Fibroblast of skin of left biceps (primary cell): ENCODE measurements around the gene RBM43.
"Not testable (repeated sequence)": the region's sequence is repeated elsewhere in the genome, so short reads cannot be mapped to it uniquely, and the experiment has no call there.

ENCODE experiments used
- DNase-seq, 2 experiments: peaks; one replicate each; pipeline ENCODE4 v3.0.0-alpha.2; 2013; ENCODE audit warnings: low read depth in 2 of 2

Gene RBM43

GRCh38 chr2:151268085-151268484 is 6.4 kb upstream of the RBM43 start:
- no peak for DNase-seq

GRCh38 chr2:151267537-151267936 is 5.9 kb upstream of the RBM43 start:
- no peak for DNase-seq

GRCh38 chr2:151265991-151266390 is 4.3 kb upstream of the RBM43 start:
- DNase-seq, result no peak

- no peak for DNase-seq
Measured at GRCh38 chr2:151264157-151264825, 2.6 kb upstream of the RBM43 start.

DNA sequence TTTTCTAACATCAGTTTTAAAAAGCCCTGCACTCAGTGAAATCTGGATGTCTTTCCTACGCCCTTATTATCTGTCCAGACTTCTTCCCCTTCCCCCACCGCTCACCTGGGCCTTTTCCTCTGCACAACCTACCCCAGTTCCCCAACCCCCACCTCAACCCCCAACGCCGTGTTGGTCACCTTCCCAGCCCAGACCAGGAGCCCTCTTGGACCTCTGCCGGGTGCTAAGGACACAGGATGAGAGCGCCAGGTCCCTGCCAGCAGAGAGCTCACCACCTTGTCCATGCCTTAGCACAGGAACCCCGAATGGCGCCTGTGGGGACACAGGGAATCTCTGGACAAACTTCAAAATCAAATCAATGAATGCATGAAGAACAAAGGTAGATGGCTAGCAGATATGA is 966 bp upstream of the RBM43 start:
- no peak for DNase-seq

- no peak for DNase-seq
Measured at GRCh38 chr2:151261977-151262291, 271 bp upstream of the RBM43 start.

- DNase-seq, result no peak
Measured at GRCh38 chr2:151260573-151261230, 961 bp downstream of the RBM43 start.

- peak; percentile 68 to 71 for DNase-seq
Measured at GRCh38 chr2:151258121-151258520, 3.5 kb downstream of the RBM43 start.

DNA sequence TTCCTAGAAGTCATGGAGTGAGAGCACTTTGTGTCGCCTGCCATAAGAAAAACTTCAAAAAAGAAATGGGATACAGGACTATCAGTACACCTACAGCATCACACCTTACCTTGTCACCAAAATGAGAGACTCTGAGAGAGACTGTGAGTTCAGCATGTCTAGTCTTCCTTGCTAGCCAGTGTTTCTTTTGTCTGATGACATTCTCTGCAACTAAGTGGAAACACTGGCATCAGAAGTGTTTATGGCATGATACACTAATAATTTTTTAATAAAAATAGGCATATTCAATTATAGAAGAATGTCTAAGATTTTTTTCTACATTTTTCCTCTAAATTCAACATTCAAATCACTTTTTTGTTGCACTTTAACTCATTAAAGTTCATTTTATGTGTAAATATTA is 9.0 kb downstream of the RBM43 start:
- DNase-seq, result no peak

- DNase-seq, result peak; percentile 85 to 88
Measured at GRCh38 chr2:151251012-151251411, 10.7 kb downstream of the RBM43 start.

DNA sequence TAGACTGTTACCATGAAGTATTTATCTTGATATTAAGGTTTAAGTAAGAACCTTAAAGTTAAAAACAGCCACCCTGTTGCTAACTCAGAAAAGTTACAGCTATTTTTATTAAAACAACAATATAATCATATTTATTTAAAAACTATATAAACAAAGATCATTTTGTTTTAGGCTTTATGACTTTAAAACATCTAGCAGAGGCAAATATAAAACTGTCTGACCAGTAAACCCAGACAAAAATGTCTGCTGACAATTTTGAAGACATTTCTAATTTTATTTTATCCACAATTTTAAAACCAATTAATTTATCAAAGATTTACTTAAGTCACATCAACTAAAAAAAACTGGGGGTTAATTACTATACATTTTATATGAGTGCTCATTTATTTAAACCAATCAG is 14.2 kb downstream of the RBM43 start:
- DNase-seq, result no peak

DNA sequence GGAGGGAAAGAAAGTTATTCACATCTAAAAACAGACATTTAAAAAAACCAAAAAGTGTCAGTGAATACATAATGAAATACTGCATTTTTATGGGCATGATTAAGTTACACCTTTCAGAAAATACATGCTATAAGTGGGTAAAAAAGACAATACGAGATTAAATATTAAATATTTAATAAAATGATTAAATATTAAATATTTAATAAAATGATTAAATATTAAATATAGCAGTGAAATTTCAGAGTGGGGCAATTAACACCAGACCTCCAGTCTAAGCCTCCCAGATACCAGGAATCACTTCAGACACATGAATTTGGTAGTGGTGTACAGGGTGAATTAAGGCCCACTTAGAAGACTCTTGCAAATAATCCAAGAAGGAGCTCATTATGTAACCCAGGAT is 15.5 kb downstream of the RBM43 start:
- no peak for DNase-seq

DNA sequence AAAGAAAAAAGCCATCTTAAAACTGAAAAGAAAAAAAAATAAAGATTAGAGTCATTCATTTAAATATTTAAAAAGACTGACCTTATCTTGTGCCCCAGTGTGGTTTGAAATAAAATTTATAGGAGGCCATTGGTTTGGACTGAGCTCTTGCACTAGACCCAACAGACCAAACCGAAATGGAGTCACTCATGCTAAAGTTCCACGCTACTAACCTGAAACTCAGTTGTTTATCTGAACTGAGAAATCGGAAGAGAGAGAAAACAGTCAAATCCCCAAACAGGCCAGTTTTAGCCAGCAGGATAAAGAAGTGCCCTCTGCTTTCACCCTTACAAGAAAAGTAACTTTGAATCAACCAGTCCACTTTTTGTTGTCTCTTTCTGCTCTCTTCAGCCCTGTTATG is 18.2 kb downstream of the RBM43 start:
- DNase-seq, result no peak

DNA sequence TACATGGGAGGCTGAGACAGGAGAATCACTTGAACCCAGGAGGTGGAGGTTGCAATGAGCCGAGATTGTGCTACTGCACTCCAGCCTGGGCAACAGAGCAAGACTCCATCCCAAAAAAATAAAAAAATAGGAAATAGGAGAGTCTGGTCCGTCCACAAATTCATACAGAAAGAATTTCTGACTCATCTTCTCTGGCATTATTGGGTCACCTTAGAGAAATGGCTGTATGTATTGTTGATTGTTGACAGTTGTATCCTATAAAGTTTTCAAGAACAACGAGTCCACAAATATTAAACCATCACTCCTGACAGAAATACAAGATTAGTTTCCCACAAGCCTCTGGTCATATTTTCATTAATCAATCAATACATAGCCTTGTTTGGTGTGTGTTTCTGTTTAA is 20.4 kb downstream of the RBM43 start:
- no peak for DNase-seq

DNA sequence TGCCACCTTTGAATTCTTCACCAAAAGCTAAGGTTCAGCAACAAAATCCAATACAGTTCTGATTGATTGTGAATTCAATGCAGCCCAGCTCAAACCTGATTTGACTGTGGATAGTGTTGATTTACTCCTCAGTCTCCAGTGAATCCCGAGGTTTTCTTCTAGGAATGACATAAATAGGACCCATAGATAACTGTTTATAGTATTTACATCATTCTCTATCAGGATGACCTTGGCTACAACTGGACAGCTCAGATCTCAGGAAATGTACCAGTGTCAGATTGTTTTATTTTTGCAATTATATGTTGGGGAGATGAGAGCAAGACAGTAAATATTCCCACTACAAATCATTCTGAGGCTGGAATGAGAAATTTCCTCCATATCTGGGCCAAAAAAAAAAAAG is 21.2 kb downstream of the RBM43 start:
- no peak for DNase-seq

DNA sequence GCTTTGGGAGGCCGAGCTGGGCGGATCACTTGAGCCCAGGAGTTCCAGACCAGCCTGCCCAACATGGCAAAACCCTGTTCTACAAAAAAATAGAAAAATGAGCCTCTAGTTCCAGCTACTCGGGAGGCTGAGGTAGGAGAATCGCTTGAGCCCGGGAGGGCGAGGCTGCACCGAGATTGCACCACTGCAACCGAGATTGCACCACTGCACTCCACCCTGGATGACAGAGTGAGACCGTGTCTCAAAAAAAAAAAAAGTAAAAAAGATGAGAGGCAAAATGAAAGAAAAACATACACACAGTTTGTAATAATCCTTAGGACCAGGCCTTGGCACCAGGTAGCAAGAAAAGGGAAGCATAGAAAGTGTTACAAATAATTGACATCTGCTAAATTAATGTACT is 22.0 kb downstream of the RBM43 start:
- no peak for DNase-seq

DNA sequence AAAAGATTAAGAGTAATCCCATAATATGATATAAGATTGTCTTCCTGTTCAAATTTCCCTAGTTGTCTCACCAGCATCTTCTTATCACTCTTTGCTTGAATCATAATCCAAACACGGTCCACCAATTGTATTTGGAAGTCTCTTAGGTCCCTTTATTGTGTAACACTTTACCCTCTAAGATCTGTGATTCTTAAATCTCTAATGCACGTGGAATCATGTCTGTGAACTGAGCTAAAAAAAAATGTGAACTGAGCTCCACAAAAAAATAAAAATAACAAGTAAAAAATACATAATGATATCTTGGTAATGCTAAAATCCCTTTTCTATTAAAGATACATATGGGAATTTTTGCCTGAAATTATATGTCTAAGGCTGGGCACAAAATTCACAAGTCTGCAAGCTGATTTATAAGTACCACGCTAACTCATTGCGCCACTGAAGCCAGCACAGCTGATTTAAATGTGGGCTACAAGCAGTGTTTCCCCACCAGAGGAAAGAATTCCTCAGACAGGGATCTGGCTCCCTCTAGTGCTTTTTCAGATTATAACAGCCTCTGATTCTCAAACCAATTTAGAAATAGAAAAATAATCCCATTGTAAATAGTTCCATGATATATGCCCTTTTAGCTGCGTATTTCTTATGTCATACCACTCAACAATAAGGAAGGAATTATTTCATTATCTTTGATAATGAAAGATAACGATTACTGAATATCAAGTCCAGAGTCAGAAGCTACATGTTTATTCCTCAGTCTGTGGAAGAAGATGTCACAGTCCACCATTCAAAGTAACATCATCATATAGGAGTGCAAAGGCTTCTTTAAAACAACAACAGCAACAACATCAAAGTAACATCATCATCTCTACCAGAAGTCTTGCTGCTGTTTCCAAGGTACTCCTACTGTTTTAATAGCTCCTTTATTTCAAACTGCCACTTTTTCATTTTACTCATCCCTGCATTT is 22.9 kb downstream of the RBM43 start:
- DNase-seq, result peak; percentile 54 to 61

DNA sequence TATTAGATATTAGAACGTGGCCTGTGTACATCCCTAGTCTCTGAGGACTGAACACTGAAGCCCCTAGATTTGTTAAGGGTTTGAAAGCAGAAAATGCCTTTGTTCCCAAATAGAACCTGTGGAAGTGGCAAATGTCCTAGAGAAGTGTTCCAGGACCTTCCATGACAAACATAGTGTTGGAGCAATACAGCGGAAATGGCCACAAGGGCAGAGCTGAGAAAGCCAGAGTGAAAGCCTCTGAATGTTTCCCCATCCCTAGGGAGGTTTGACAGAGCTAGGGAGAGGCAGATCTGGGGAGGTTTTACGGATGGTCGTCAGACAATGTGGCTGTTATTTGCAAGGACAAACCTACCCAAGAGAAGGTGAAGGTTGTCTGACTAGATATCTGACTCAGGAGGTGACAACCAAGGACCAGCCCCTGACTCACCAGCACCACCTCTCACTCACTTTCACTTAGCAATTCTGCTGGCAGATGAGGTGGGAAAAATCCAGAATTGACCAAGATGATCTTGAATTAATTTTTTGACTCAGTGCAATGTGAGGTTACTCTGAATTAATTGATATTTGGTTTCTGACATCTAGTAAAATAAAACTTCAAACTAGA is 24.1 kb downstream of the RBM43 start:
- DNase-seq, result no peak

- not testable (repeated sequence) for DNase-seq
Measured at GRCh38 chr2:151233760-151234159, 27.9 kb downstream of the RBM43 start.

DNA sequence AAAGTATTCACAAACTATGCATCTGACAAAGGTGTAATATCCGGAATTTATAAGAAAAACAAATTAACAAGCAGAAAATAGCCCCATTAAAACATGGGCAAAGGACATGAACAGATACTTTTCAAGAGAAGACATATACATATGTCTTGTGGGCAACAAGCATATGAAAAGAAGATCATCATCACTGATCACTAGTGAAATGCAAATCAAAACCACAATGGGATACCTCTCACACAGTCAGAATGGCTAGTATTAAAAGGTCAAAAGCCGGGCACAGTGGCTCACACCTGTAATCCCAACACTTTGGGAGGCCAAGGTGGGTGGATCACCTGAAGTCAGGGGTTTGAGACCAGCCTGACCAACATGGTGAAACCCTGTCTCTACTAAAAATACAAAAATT is 28.4 kb downstream of the RBM43 start:
- not testable (repeated sequence) for DNase-seq

DNA sequence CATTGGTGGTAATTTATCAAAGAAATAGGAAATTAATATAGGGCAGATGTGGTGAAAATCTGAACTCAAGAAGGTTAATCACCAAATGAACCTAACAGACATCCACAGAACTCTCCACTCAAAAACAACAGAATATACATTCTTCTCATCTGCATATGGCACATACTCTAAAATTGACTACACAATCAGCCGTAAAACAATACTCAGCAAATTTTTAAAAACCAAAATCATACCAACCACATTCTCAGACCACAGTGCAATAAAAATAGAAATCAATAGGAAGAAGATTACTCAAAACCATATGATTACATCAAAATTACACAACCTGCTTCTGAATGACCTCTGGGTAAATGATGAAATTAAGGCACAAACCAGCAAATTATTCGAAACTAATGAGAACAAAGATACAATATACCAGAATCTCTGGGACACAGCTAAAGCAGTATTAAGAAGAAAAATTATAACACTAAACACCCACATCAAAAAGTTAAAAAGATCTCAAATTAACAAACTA is 31.0 kb downstream of the RBM43 start:
- peak in 1 of 2 experiments; percentile 8 for DNase-seq
